HepG2 (cell line): ENCODE measurements around the gene MYH15. TPM values are rescaled to one million over a fixed set of nuclear protein-coding genes. Genes with fewer than 3 reads are reported as not detected.

ENCODE experiments used
- ATAC-seq: fragments of 200-7000 bp; cut with Tn5 transposase; 3 replicates; pipeline ENCODE4 v1.9.1; 2020; ENCODE audit warnings: mild to moderate bottlenecking, moderate library complexity
- BruUV-seq: library from RNA; stranded (reverse); fragments of 400-500 nt; replicated peaks from 2 replicates; lab custom pipeline; 2021; lab: Mats Ljungman, UMichigan
- CTCF ChIA-PET: fragments of 300-600 bp; formaldehyde crosslinking; extraction: SDS; loops from one replicate; lab custom pipeline; 2021; ENCODE audit warnings: low total read pairs, inconsistent platforms, low intra/inter-chr PET ratio; lab: Yijun Ruan, JAX
- POLR2A ChIA-PET: fragments of 350-600 bp; sonication (Branson Sonifier 250); formaldehyde crosslinking; loops from one replicate; lab custom pipeline; 2020; ENCODE audit warnings: antibody characterized with exemption, inconsistent platforms; lab: Yijun Ruan, JAX
- DNase-seq: peaks from one replicate; pipeline ENCODE4 v3.0.0-alpha.2; 2015; ENCODE audit warnings: low spot score
- FAIRE-seq: peaks from 3 replicates; lab custom pipeline; 2011; peaks lifted over from hg19 to GRCh38; lab: Jason Lieb, UNC
- H2AFZ ChIP-seq: one replicate; pipeline ENCODE4 v1.6.1; 2011; ENCODE audit warnings: low read length, inconsistent platforms
- H3K27ac ChIP-seq: fragments of 300-600 bp; 3 replicates; pipeline ENCODE4 v1.8.0; 2011; ENCODE audit warnings: mixed run types, mild to moderate bottlenecking, mixed read lengths, low read length, inconsistent platforms; ENCODE audit not compliant: insufficient read depth; ENCODE audit errors: extremely low read length
- H3K27me3 ChIP-seq, 2 experiments: fragments of 200-600 bp in 1 of 2; 2 replicates in 1 of 2; 3 replicates in 1 of 2; pipeline versions ENCODE4 v1.6.0 to v1.8.0; 2011; ENCODE audit warnings: low read length in 2 of 2, mild to moderate bottlenecking in 2 of 2, moderate library complexity in 2 of 2, inconsistent platforms in 1 of 2; ENCODE audit not compliant: insufficient read depth in 2 of 2, control insufficient read depth in 1 of 2
- H3K36me3 ChIP-seq, 2 experiments: fragments of 200-600 bp in 1 of 2; replicated peaks in 1 of 2; 2 replicates in 1 of 2; 3 replicates in 1 of 2; pipeline versions ENCODE4 v1.5.1 to v1.8.0; 2011; ENCODE audit warnings: low read length in 2 of 2, inconsistent platforms in 1 of 2; ENCODE audit not compliant: insufficient read depth in 2 of 2, control insufficient read depth in 1 of 2
- H3K4me1 ChIP-seq: 2 replicates; pipeline ENCODE4 v1.5.1; 2012; ENCODE audit warnings: low read length, inconsistent platforms; ENCODE audit not compliant: insufficient read depth
- H3K4me2 ChIP-seq: 2 replicates; pipeline ENCODE4 v1.6.0; 2011; ENCODE audit warnings: low read depth, low read length, inconsistent platforms
- H3K4me3 ChIP-seq, 3 experiments: fragments of 200-600 bp in 1 of 3; sonication (generic), shearing (Covaris generic) in 1 of 3; replicated peaks in 1 of 3; 2 replicates each; pipeline ENCODE4 v1.5.1; 2011 to 2016; ENCODE audit warnings: low read length in 3 of 3, inconsistent platforms in 2 of 3, low read depth in 2 of 3, mild to moderate bottlenecking in 2 of 3, control low read depth in 1 of 3, mixed read lengths in 1 of 3; ENCODE audit not compliant: insufficient read depth in 1 of 3
- H3K79me2 ChIP-seq: one replicate; pipeline ENCODE4 v1.6.1; 2011; ENCODE audit warnings: low read length, inconsistent platforms; ENCODE audit not compliant: insufficient read depth
- H3K9ac ChIP-seq: 2 replicates; pipeline ENCODE4 v1.6.0; 2011; ENCODE audit warnings: mild to moderate bottlenecking, low read depth, low read length, inconsistent platforms; ENCODE audit not compliant: insufficient read depth
- H3K9me3 ChIP-seq: 2 replicates; pipeline ENCODE4 v1.5.1; 2012; ENCODE audit warnings: mild to moderate bottlenecking, low read length
- H4K20me1 ChIP-seq: 2 replicates; pipeline ENCODE4 v1.6.0; 2011; ENCODE audit warnings: inconsistent platforms, mild to moderate bottlenecking, low read length, moderate library complexity; ENCODE audit not compliant: insufficient read depth
- ATF1 ChIP-seq: IDR thresholded peaks from 2 replicates; pipeline ENCODE4 v1.6.1; 2016; ENCODE audit warnings: mild to moderate bottlenecking, control low read depth
- DPF2 ChIP-seq: sonication (generic); formaldehyde crosslinking; IDR thresholded peaks from 2 replicates; pipeline ENCODE4 v1.4.0; 2020; ENCODE audit warnings: mild to moderate bottlenecking, low read depth, missing genetic modification reagents, borderline replicate concordance
- HNRNPK ChIP-seq: fragments of 200-400 bp; formaldehyde crosslinking; IDR thresholded peaks from 2 replicates; pipeline ENCODE4 v1.6.1; 2018; ENCODE audit warnings: low read length, low read depth, moderate library complexity, mild to moderate bottlenecking; ENCODE audit not compliant: poor library complexity, severe bottlenecking
- HNRNPL ChIP-seq: fragments of 200-400 bp; formaldehyde crosslinking; IDR thresholded peaks from 2 replicates; pipeline ENCODE4 v1.6.1; 2017; ENCODE audit warnings: mild to moderate bottlenecking, low read depth, low read length
- MED1 ChIP-seq: sonication (generic); formaldehyde crosslinking; IDR thresholded peaks from 2 replicates; pipeline ENCODE4 v1.4.0; 2020; ENCODE audit warnings: missing genetic modification reagents
- TAF1 ChIP-seq: sonication (generic); formaldehyde crosslinking; IDR thresholded peaks from 2 replicates; pipeline ENCODE4 v1.4.0; 2020; ENCODE audit warnings: missing genetic modification reagents
- WGBS: methylation state at CpG from one replicate; pipeline ENCODE4 v1.1.6; 2017; ENCODE audit warnings: low lambda C conversion rate; 5-methylcytosine and 5-hydroxymethylcytosine counted together
- in situ Hi-C: cut with HindIII; loops from 2 replicates; pipeline ENCODE4 v1.10.0; 2017; ENCODE audit warnings: low pct_unique_long_range_greater_than_20kb; ENCODE audit not compliant: extremely low pct_ligation_motif_present
- intact Hi-C: fragments of 100-400 bp; cut with micrococcal nuclease; formaldehyde crosslinking; loops from one replicate; pipeline ENCODE4 v1.10.0; 2022; ENCODE audit not compliant: unreplicated experiment
- polyA plus RNA-seq, 8 experiments: library from polyadenylated mRNA; depleted of rRNA in 3 of 8; stranded (reverse) in 7 of 8; unstranded in 1 of 8; fragments of >200 nt; fragmentation: Illumina TruSeq in 4 of 8; extraction: Trizol in 4 of 8; gene quantifications; 2 replicates each; pipeline versions ENCODE4 v1.2.1 to v1.2.3, GENCODE V29; 2011 to 2016; ENCODE audit warnings: low read depth in 4 of 8, missing spikeins in 1 of 8, mixed read lengths in 1 of 8; ENCODE audit not compliant: insufficient read depth in 1 of 8
- total RNA-seq, 5 experiments: library from RNA; depleted of rRNA; stranded (reverse); fragments of >200 nt; fragmentation: Illumina TruSeq; extraction: Trizol; gene quantifications; 2 replicates each; pipeline ENCODE4 v1.2.3, GENCODE V29; 2016; ENCODE audit warnings: low read depth in 1 of 5
- TF ChIP-seq, protein P1 (sequence below), 2 experiments: IDR thresholded peaks; 2 replicates each; pipeline ENCODE4 v1.6.1; 2011 to 2012; ENCODE audit warnings: low read length in 2 of 2, borderline replicate concordance in 1 of 2, low read depth in 1 of 2, mild to moderate bottlenecking in 1 of 2, moderate library complexity in 1 of 2

The MYH15 gene
- total and polyA plus RNA-seq, 2 of the 13 experiments (the other 11 are each of a cell fraction or from before 2014, with no cell fraction given), result 0.03 to 0.09 TPM

DNA sequence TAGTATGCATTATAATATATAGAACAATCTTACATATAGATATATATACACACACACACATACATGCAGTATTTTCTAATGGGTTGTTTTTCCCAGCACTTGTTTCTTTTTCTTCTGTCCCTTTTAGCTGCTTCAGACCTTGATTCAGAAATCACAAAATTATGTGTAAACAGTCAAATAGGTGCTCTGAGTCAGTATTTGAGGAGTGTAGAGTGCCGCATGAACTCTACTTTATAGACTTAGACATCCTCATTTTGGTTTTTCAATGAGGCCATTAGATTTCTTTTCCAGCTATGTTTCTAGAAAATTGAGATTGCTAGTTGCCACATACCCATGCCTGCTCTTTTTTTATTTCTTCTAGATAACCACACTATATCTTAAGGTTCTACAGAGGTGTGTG lies 155.8 kb downstream of the MYH15 start:
- no peaks in the 10 kb centered on the region for H3K79me2 ChIP-seq
- DNase-seq, result no peak
- no peak overlapping the region for H3K9ac ChIP-seq
- ChIA-PET POLR2A (no interaction called here), CTCF (no interaction called here)
- H3K27me3 ChIP-seq, result no peaks in the 10 kb centered on the region; a peak in 1 of 5 replicates
- TF ChIP-seq MED1 (CRISPR knock-in tag) (no peak), TAF1 (CRISPR knock-in tag) (no peak), HNRNPK (no peak), HNRNPL (no peak), DPF2 (CRISPR knock-in tag) (no peak), ATF1 (CRISPR knock-in tag) (no peak)
- TF ChIP-seq, protein P1, sequence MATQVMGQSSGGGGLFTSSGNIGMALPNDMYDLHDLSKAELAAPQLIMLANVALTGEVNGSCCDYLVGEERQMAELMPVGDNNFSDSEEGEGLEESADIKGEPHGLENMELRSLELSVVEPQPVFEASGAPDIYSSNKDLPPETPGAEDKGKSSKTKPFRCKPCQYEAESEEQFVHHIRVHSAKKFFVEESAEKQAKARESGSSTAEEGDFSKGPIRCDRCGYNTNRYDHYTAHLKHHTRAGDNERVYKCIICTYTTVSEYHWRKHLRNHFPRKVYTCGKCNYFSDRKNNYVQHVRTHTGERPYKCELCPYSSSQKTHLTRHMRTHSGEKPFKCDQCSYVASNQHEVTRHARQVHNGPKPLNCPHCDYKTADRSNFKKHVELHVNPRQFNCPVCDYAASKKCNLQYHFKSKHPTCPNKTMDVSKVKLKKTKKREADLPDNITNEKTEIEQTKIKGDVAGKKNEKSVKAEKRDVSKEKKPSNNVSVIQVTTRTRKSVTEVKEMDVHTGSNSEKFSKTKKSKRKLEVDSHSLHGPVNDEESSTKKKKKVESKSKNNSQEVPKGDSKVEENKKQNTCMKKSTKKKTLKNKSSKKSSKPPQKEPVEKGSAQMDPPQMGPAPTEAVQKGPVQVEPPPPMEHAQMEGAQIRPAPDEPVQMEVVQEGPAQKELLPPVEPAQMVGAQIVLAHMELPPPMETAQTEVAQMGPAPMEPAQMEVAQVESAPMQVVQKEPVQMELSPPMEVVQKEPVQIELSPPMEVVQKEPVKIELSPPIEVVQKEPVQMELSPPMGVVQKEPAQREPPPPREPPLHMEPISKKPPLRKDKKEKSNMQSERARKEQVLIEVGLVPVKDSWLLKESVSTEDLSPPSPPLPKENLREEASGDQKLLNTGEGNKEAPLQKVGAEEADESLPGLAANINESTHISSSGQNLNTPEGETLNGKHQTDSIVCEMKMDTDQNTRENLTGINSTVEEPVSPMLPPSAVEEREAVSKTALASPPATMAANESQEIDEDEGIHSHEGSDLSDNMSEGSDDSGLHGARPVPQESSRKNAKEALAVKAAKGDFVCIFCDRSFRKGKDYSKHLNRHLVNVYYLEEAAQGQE (IDR thresholded peaks at IDR 0.05; ENCODE audit: borderline replicate concordance in 1 of 2, low read depth in 1 of 2, low read length in 2 of 2), result no peak
- no peak overlapping the region for H3K4me3 ChIP-seq
- no TSS peak for BruUV-seq
- no peak overlapping the region for H2AFZ ChIP-seq
- ATAC-seq, result no peak
- H3K9me3 ChIP-seq, result no peaks in the 10 kb centered on the region
- no peaks in the 10 kb centered on the region for H4K20me1 ChIP-seq
- no peaks in the 10 kb centered on the region for H3K36me3 ChIP-seq
- H3K4me1 ChIP-seq, result no peaks in the 10 kb centered on the region
- no peak overlapping the region for H3K27ac ChIP-seq
- FAIRE-seq, result no peak
- 48% methylated on average over 1 of the region's 1 CpG for WGBS
- intact Hi-C loops, result no loop called here
- in situ Hi-C loops, result no loop called here
- H3K4me2 ChIP-seq, result no peak overlapping the region
